Stomach smooth muscle (tissue), 2 donors: ENCODE measurements around the gene JDP2.

Experiments
- H3K27ac ChIP-seq: one replicate; pipeline ENCODE4 v1.7.0; 2013; ENCODE audit warnings: mild to moderate bottlenecking, low read length, inconsistent platforms
- H3K27me3 ChIP-seq, 2 donors: one replicate each; pipeline ENCODE4 v1.7.0; 2013; ENCODE audit warnings: low read length in 2 of 2; ENCODE audit not compliant: insufficient read depth in 2 of 2, control insufficient read depth in 1 of 2
- H3K36me3 ChIP-seq, 2 donors: one replicate each; pipeline ENCODE4 v1.7.0; 2013; ENCODE audit warnings: low read length in 2 of 2; ENCODE audit not compliant: control insufficient read depth in 2 of 2, insufficient read depth in 2 of 2
- H3K4me1 ChIP-seq: one replicate; pipeline ENCODE4 v1.7.0; 2013; ENCODE audit warnings: low read length; ENCODE audit not compliant: control insufficient read depth, insufficient read depth
- H3K4me3 ChIP-seq, 2 donors: one replicate each; pipeline ENCODE4 v1.7.0; 2013; ENCODE audit warnings: low read length in 2 of 2
- H3K9ac ChIP-seq, 2 donors: one replicate each; pipeline ENCODE4 v1.7.0; 2013; ENCODE audit warnings: low read length in 2 of 2, mild to moderate bottlenecking in 1 of 2
- H3K9me3 ChIP-seq, 2 donors: one replicate each; pipeline ENCODE4 v1.7.0; 2013; ENCODE audit warnings: low read length in 2 of 2; ENCODE audit not compliant: control insufficient read depth in 2 of 2
- donor health status: healthy.
- donor health status: Pancreatic carcinoma.

JDP2 gene

DNA sequence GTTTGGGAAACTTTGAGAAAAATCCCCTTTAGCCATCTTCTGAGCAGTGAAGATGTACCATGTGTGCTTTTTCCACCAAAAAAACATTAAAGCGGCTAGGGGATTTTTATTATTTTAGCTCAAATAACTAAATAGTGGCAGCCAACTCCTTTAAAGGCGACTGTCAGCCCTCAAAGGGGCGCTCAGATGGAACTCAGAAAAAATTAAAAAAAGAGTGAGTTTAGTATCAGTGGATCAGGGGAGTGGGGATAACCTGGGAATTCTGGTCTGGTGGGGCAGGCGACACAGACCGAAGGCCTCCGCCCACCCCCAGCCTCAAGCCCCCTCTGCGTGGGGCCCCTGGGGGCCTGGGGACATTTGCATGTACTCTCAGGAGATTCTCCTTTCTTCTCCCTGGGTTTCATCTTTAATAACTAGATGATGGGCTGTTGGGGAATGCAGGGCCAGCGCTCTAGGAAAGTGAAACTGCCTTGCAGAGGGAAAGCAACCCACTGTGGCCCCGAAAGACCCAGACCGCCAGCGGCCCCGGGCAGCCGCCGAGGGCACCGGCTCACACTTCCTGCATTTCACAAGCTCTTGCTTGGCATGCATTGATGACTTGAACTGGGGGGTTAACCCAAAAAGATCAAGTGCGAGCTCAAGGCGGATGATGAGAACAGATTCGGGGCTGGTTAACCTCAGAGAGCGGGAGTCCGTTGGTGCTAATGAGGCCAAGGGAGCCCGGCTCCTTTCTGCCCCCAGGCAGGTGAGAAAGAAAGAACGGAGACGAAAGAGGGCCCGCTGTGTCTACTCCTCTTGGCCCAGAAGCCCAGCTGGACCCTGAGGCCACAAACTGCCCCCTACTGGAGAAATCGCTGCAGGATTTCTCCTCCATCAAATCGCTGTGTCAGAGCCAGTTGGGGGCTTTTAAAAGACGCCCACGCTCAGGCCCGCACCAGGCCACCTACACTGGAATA lies 87.1 kb downstream of the JDP2 start:
- Histone ChIP-seq H3K27me3 (no peaks in the 10 kb centered on the region), H3K4me3 (peak overlapping the region; percentile 7 to 77), H3K9me3 (peaks cover 0 to 7% of the 10 kb centered on the region in 2 donors), H3K9ac (no peak overlapping the region), H3K36me3 (no peaks in the 10 kb centered on the region), H3K27ac (no peak overlapping the region), H3K4me1 (peaks cover 6% of the 10 kb centered on the region)

DNA sequence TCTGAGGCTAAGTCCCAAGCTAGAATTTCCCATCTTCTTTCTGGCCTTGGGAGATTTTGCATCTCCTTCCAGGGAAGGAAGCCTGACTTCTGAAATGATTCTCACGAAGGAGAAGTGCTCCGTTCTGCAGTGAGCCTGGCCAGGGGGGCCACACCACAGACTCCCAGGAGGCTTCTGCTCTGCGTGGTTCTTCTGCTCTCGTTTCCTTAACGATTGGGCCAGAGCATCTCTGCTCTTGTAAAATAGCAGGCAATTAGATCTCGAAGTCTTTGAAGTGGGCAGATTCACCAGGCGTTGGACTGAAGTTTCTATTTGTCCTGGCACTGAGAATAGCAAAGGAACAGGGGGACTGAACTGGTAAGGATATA lies 87.8 kb downstream of the JDP2 start:
- Histone ChIP-seq H3K4me1 (peaks cover 6% of the 10 kb centered on the region), H3K36me3 (no peaks in the 10 kb centered on the region), H3K27me3 (no peaks in the 10 kb centered on the region), H3K4me3 (peak overlapping the region in 1 of 2 donors; percentile 77), H3K9ac (peak overlapping the region in 1 of 2 donors; percentile 13), H3K9me3 (peaks cover 0 to 7% of the 10 kb centered on the region in 2 donors), H3K27ac (no peak overlapping the region)

- H3K4me3 ChIP-seq, result no peak overlapping the region
- no peaks in the 10 kb centered on the region for H3K36me3 ChIP-seq
- H3K9me3 ChIP-seq, result no peaks in the 10 kb centered on the region
- H3K9ac ChIP-seq, result no peak overlapping the region
- peaks cover 6% of the 10 kb centered on the region for H3K4me1 ChIP-seq
- no peak overlapping the region for H3K27ac ChIP-seq
- H3K27me3 ChIP-seq, result peaks cover 2 to 5% of the 10 kb centered on the region in 2 donors
Measured at GRCh38 chr14:75518625-75519024, 90.8 kb downstream of the JDP2 start.

DNA sequence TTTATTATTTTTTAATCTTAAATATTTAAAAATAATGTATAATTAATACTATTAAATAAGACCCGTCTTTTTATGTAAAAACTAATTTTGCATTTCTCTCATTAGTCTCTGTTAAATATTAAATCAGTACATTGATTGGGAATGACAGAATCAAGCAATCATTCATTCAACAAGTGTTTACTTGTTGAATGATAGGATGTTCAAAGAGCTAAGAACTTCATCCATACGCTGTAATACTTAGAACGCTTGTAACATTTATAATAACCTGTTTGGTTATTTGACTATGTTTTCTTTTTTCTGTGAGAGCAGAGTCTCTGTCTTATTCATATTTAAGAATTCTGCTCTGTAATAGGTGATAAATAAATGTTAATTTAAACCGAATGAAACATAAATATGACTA lies 91.6 kb downstream of the JDP2 start:
- Histone ChIP-seq H3K9me3 (no peaks in the 10 kb centered on the region), H3K27ac (no peak overlapping the region), H3K4me1 (peaks cover 6% of the 10 kb centered on the region), H3K4me3 (no peak overlapping the region), H3K27me3 (peaks cover 9 to 10% of the 10 kb centered on the region in 2 donors), H3K36me3 (no peaks in the 10 kb centered on the region), H3K9ac (no peak overlapping the region)

DNA sequence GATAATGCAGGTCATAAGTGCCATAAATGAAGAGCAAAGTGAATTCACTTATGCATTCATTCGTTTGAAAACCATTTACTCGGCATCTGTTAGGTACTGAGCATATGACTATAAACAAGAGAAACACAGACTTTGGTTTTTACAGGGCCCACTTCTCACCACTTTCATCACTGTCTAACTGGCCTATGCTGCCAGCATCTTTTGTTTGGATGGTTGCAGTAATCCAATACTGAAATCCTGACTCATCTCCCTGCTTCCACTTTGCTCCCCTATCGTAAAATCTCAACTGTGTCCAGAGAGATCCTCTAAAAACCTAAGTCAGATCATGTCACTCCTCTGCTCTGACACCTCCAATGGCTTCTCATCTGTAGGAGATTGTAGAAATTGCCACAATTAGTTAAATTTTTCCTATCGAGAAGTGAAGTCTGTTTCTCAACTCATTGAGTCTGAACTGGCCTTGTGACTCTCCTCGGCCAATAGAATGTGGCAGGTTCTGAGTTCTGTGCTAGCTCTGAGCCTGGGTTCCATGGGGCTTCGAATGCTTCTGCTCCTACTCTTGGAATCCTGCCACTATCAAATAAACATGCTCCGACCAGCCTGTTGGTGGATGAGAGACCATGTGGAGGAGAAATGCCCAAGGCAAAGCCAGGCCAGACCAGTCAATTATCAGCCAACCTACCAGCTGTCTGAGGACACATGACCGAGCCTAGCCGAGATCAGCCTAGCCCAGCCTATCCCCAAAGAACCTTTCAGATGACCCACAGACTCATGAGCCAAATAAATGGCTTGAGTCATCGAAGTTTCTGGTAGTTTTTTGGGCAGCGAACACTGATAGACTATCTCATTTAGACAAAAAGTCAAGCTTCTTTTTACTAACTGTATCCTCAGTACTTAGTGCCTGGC lies 92.3 kb downstream of the JDP2 start:
- no peaks in the 10 kb centered on the region for H3K36me3 ChIP-seq
- peaks cover 6% of the 10 kb centered on the region for H3K4me1 ChIP-seq
- no peak overlapping the region for H3K4me3 ChIP-seq
- no peak overlapping the region for H3K9ac ChIP-seq
- H3K27ac ChIP-seq, result no peak overlapping the region
- H3K27me3 ChIP-seq, result peaks cover 9 to 10% of the 10 kb centered on the region in 2 donors
- H3K9me3 ChIP-seq, result no peaks in the 10 kb centered on the region

DNA sequence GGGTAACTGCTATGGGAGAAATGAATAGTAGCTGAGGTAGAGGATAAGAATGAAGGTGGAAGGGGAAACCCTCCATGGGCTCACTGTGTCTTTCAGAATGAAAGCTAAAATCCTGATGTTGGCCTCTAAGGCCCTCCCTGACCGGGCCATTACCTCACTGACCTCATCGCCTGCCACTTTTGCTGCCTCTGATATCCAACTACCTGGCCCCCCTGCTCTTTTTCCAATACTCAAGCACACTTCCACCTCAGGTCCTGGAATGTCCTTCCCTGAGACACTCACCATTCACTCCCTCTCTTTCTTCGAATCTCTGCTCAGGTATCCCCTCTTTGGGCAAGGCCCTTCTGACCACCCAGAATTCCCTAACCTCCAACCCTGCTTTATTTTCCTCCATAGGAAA lies 93.0 kb downstream of the JDP2 start:
- H3K9ac ChIP-seq, result no peak overlapping the region
- H3K4me1 ChIP-seq, result no peaks in the 10 kb centered on the region
- no peak overlapping the region for H3K27ac ChIP-seq
- no peaks in the 10 kb centered on the region for H3K36me3 ChIP-seq
- no peaks in the 10 kb centered on the region for H3K9me3 ChIP-seq
- H3K4me3 ChIP-seq, result no peak overlapping the region
- H3K27me3 ChIP-seq, result peaks cover 9 to 10% of the 10 kb centered on the region in 2 donors

- no peak overlapping the region for H3K27ac ChIP-seq
- no peaks in the 10 kb centered on the region for H3K4me1 ChIP-seq
- H3K4me3 ChIP-seq, result no peak overlapping the region
- H3K9ac ChIP-seq, result no peak overlapping the region
- H3K36me3 ChIP-seq, result no peaks in the 10 kb centered on the region
- H3K9me3 ChIP-seq, result no peaks in the 10 kb centered on the region
- H3K27me3 ChIP-seq, result peaks cover 9 to 10% of the 10 kb centered on the region in 2 donors
Measured at GRCh38 chr14:75521415-75522199, 93.8 kb downstream of the JDP2 start.

DNA sequence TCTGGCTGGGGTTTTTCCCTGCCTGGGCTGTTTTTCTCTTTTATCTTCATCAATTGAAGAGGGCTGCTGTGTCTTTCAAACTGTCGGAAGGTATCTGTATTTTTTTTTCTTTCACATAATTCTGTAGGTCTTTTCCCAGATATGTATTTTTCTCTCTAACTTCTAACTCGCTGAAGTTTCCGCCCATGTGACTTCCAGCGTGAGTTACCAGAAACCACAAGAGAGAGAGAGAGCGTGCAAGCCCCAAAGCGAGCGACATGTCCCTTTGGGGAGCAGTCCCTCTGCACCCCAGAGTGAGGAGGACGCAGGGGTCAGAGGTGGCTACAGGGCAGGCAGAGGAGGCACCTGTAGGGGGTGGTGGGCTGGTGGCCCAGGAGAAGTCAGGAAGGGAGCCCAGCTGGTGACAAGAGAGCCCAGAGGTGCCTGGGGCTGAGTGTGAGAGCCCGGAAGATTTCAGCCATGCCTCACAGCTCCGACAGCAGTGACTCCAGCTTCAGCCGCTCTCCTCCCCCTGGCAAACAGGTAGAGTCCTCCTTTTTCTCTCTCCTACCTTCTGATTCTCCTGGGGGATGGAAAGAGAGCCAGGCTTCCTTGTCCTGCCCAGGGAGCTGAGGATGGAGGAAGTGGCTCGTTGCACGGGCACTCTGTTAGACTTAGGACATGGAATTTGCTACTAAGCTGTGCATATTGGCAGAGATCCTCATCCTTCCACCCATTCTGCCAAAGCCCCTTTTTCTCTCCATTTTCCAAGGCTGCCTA lies 94.6 kb downstream of the JDP2 start, which contains the start of gene BATF:
TSS of gene BATF (plus strand) at position 246 of the 759 bp plus-strand sequence. CDS start at position 460, 214 bp downstream.
- H3K4me3 ChIP-seq, result peak within 1 kb of the TSS in 1 of 2 donors; percentile 15
- H3K27ac ChIP-seq, result no peak within 1 kb of the TSS
- H3K4me1 ChIP-seq, result no peaks in the 10 kb centered on the region
- H3K9me3 ChIP-seq, result no peaks in the 10 kb centered on the region
- H3K9ac ChIP-seq, result peak within 1 kb of the TSS in 1 of 2 donors; percentile 11
- H3K36me3 ChIP-seq, result no peaks in the 10 kb centered on the region
- peaks cover 9 to 10% of the 10 kb centered on the region in 2 donors for H3K27me3 ChIP-seq

DNA sequence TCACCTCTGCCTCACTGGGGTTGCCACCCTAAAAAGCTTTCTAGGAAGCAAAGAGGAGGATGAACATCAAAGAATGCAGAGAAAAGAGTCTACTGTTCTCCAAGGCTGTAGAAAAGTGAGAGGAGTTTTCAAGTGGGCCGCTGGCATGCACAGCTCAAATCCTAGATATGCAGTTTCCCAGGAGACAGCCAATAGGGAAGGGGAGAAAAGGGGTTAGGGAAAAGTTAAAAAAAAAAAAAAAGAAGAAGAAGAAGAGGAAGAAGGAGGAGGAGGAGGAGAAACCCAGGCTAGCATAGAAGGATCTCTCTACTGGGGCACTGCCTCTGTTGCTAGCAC lies 95.1 kb downstream of the JDP2 start:
- Histone ChIP-seq H3K36me3 (no peaks in the 10 kb centered on the region), H3K9me3 (no peaks in the 10 kb centered on the region), H3K4me1 (no peaks in the 10 kb centered on the region), H3K9ac (peak overlapping the region in 1 of 2 donors; percentile 11), H3K27ac (no peak overlapping the region), H3K4me3 (no peak overlapping the region), H3K27me3 (peaks cover 9 to 10% of the 10 kb centered on the region in 2 donors)
